ENCODE results near the gene XIAP. TPM values are rescaled to one million over a fixed set of nuclear protein-coding genes. Genes with fewer than 3 reads are reported as not detected.
A peak's percentile ranks its signal among the peaks of the same experiment; 100 is the strongest.

Gene XIAP
- total and polyA plus RNA-seq, 2 experiments from 2014 or later: 13.7 to 36.1 TPM

GRCh38 chrX:123906557-123907316 is 46.9 kb downstream of the XIAP start:
- Histone ChIP-seq H3K9me3 (ENCODE audit: low read depth) (no peaks in the 10 kb centered on the region), H3K4me3 (no peak overlapping the region), H3K27me3 (no peaks in the 10 kb centered on the region), H3K79me2 (no peaks in the 10 kb centered on the region), H3K9me2 (replicated peaks; ENCODE audit: insufficient read depth) (no peaks in the 10 kb centered on the region), H3K4me2 (no peak overlapping the region), H3K36me3 (replicated peaks; ENCODE audit: insufficient read depth, low read depth) (no peaks in the 10 kb centered on the region), H3K27ac (peak overlapping the region; percentile 15), H3K4me1 (ENCODE audit: insufficient read depth) (no peaks in the 10 kb centered on the region), H2AFZ (no peak overlapping the region), H4K20me1 (ENCODE audit: insufficient read depth, poor library complexity, severe bottlenecking) (no peaks in the 10 kb centered on the region)
- WGBS (ENCODE audit: low lambda C conversion rate, missing lambda C conversion rate): 57% methylated on average over 8 of the region's 8 CpGs
- no peak for TF ChIP-seq EZH2 (IDR thresholded peaks at IDR 0.05; ENCODE audit: borderline replicate concordance)
- no peak for TF ChIP-seq EZH2phosphoT487 (IDR thresholded peaks at IDR 0.05; ENCODE audit: low read depth, severe bottlenecking, unreplicated experiment)
- no peak for TF ChIP-seq CTCF (IDR thresholded peaks at IDR 0.05; ENCODE audit: poor library complexity)
- peak; percentile 9 for DNase-seq (ENCODE audit: low spot score)

GRCh38 chrX:123909523-123909922 is 49.7 kb downstream of the XIAP start:
- H2AFZ ChIP-seq: no peak overlapping the region
- H3K79me2 ChIP-seq: no peaks in the 10 kb centered on the region
- H3K9me3 ChIP-seq (ENCODE audit: low read depth): no peaks in the 10 kb centered on the region
- TF ChIP-seq EZH2 (IDR thresholded peaks at IDR 0.05; ENCODE audit: borderline replicate concordance) (no peak), EZH2phosphoT487 (IDR thresholded peaks at IDR 0.05; ENCODE audit: low read depth, severe bottlenecking, unreplicated experiment) (no peak), CTCF (IDR thresholded peaks at IDR 0.05; ENCODE audit: poor library complexity) (no peak)
- H3K27ac ChIP-seq: no peak overlapping the region
- 84% methylated on average over 4 of the region's 4 CpGs for WGBS (ENCODE audit: low lambda C conversion rate, missing lambda C conversion rate)
- DNase-seq (ENCODE audit: low spot score): no peak
- no peaks in the 10 kb centered on the region for H3K27me3 ChIP-seq
- no peaks in the 10 kb centered on the region for H3K9me2 ChIP-seq (replicated peaks; ENCODE audit: insufficient read depth)
- H3K4me1 ChIP-seq (ENCODE audit: insufficient read depth): no peaks in the 10 kb centered on the region
- H3K36me3 ChIP-seq (replicated peaks; ENCODE audit: insufficient read depth, low read depth): no peaks in the 10 kb centered on the region
- no peak overlapping the region for H3K4me2 ChIP-seq
- H4K20me1 ChIP-seq (ENCODE audit: insufficient read depth, poor library complexity, severe bottlenecking): no peaks in the 10 kb centered on the region
- no peak overlapping the region for H3K4me3 ChIP-seq

- Histone ChIP-seq H3K36me3 (replicated peaks; ENCODE audit: insufficient read depth, low read depth) (no peaks in the 10 kb centered on the region), H3K79me2 (no peaks in the 10 kb centered on the region), H3K9me3 (ENCODE audit: low read depth) (no peaks in the 10 kb centered on the region), H3K4me3 (no peak overlapping the region), H3K27ac (no peak overlapping the region), H2AFZ (no peak overlapping the region), H3K4me1 (ENCODE audit: insufficient read depth) (no peaks in the 10 kb centered on the region), H3K4me2 (no peak overlapping the region), H4K20me1 (ENCODE audit: insufficient read depth, poor library complexity, severe bottlenecking) (no peaks in the 10 kb centered on the region), H3K27me3 (no peaks in the 10 kb centered on the region), H3K9me2 (replicated peaks; ENCODE audit: insufficient read depth) (no peaks in the 10 kb centered on the region)
- TF ChIP-seq EZH2 (IDR thresholded peaks at IDR 0.05; ENCODE audit: borderline replicate concordance): no peak
- no peak for TF ChIP-seq EZH2phosphoT487 (IDR thresholded peaks at IDR 0.05; ENCODE audit: low read depth, severe bottlenecking, unreplicated experiment)
- TF ChIP-seq CTCF (IDR thresholded peaks at IDR 0.05; ENCODE audit: poor library complexity): no peak
- DNase-seq (ENCODE audit: low spot score): no peak
Measured at GRCh38 chrX:123917069-123917468, 57.2 kb downstream of the XIAP start.

All from hepatocyte (in vitro differentiated cells).